EL (cell line): Measurements from ENCODE around the gene RAB11FIP3.
"Not testable (repeated sequence)": the region's sequence is repeated elsewhere in the genome, so short reads cannot be mapped to it uniquely, and the experiment has no call there.

Source experiments
- DNase-seq: peaks from one replicate; pipeline ENCODE4 v3.0.0-alpha.2; 2016

Gene RAB11FIP3

DNA sequence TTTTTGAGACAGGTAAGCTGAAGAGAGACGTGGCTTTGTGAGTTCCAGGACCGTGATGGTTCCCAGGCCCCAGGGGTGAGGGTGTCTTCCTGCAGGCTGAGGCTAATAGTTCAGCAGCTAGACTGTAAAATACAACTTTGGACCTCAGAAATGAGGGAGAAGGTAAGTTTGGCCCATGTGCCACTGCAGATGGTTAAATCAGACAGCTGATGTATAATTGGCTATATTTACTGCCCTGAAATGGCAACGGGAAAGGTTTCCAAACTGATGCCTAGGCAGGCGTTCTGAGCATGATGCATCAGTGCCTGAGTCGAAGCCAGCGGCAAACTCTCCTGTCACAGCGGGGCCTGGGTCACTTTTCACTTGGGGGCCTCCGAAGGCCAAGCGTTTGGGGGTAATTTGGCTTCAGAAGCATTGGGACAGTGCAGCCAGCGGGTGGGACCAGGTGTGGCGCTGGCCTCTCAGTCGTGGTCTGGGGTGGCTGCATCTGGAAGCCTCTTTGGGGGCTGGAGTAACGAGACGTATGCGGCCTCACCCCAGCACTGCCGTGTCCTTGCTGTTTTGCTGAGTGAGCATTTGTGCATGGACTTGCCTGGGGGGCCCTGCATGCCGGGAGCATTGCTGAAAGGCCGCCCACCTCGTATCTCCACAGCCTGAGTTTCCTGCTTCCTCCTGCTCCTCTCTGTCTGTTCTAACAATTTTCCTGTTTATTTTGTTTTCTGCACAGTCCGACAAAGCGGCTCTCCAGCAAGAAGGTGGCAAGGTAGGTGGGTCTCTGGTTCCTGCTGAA, 70.8 kb downstream of the RAB11FIP3 start:
- no peak for DNase-seq

DNA sequence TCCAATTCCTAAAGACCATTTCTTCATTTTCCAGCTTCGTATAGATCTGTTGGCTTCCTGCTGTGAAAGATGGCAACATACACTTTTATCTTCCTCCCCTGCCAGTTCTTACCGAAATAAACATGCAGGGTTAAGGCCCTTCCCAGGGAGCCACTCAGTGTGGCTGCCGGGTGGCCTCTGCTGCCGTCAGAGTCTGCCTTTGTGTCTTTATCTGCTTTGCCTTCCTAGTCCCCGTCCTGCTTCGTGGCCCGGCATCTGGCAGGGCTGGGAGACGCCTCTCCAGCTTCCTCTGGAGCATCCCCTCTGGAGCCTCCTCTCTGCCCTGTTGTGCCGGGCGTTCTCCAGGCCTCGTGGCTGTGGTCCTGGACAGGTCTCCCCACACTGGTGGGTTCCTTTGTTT, 71.8 kb downstream of the RAB11FIP3 start:
- DNase-seq = no peak

- DNase-seq = no peak
Observed at GRCh38 chr16:499924-500323, 74.5 kb downstream of the RAB11FIP3 start.

DNA sequence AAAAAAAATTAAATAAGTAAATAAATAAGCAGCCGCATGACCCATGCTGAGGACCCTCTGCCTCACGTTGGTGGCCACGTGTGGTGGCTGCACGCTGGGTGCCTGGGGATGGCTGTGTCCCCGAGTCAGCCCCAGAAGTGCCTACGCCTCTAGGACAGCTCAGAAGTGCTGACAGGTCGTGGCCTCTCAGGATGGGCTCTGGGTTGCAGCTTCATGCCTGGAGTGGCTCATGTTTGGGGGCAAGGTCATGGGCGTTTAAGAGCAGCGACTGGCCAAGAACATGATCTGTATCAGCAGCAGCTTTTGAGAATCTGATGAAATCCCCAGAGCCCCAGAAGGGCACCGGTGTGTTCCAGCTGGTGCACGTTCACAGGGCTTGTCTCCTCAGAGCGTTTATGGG, 75.3 kb downstream of the RAB11FIP3 start:
- DNase-seq = no peak

- DNase-seq = no peak
Observed at GRCh38 chr16:502179-502943, 76.9 kb downstream of the RAB11FIP3 start.

GRCh38 chr16:503150-504071, 78.0 kb downstream of the RAB11FIP3 start:
- no peak for DNase-seq

- DNase-seq = no peak
Observed at GRCh38 chr16:505479-506245, 80.2 kb downstream of the RAB11FIP3 start.

DNA sequence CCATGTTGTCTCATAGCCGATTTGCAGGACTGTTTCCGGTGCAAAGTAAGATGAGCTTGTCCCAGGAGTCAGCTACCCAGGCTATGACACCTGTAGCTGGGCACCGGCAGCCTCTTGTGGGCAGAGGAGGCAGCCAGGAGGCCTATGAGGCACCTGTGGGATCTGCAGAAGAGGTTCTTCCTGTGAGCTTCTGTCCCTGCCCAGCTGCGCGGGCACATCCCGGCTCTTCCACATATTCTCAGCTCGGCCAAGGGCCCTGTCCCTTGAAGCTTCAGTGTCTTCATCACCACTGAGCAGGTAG, 80.7 kb downstream of the RAB11FIP3 start:
- DNase-seq = no peak

GRCh38 chr16:507527-507926, 82.1 kb downstream of the RAB11FIP3 start:
- DNase-seq = not testable (repeated sequence)

GRCh38 chr16:507996-508395, 82.5 kb downstream of the RAB11FIP3 start:
- no peak for DNase-seq

GRCh38 chr16:508884-509736, 83.7 kb downstream of the RAB11FIP3 start:
- DNase-seq = no peak

DNA sequence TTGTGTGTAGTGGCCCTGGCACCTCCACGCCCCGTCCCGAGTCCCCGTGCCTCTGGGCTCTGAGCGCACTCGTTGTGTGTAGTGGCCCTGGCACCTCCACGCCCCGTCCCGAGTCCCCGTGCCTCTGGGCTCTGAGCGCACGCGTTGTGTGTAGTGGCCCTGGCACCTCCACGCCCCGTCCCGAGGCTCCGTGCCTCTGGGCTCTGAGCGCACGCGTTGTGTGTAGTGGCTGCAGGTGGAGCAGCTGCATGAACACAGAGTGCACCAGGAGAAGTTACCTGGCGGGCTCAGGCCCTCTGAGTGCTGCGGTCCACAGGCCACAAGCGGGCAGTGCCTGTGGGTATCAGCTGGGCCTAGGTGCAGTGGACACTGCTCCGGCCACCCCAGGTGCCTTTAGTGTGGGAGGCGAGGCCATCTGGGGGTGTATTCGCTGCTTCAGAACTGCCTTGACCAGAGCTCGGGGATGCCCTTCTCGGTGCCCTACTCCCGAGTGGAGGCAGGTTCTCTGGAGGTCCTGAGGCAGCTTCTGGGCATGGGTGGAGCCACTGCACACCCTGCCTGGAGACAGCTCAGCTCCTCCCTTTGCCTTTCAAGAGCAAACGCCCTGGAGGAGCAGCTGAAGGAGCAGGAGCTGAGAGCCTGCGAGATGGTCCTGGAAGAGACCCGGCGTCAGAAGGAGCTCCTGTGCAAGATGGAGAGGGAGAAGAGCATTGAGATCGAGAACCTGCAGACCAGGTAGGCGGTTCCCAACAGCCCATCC, 84.8 kb downstream of the RAB11FIP3 start:
- DNase-seq = no peak

GRCh38 chr16:512802-513201, 87.4 kb downstream of the RAB11FIP3 start:
- no peak for DNase-seq

GRCh38 chr16:513950-514349, 88.5 kb downstream of the RAB11FIP3 start:
- DNase-seq = no peak

DNA sequence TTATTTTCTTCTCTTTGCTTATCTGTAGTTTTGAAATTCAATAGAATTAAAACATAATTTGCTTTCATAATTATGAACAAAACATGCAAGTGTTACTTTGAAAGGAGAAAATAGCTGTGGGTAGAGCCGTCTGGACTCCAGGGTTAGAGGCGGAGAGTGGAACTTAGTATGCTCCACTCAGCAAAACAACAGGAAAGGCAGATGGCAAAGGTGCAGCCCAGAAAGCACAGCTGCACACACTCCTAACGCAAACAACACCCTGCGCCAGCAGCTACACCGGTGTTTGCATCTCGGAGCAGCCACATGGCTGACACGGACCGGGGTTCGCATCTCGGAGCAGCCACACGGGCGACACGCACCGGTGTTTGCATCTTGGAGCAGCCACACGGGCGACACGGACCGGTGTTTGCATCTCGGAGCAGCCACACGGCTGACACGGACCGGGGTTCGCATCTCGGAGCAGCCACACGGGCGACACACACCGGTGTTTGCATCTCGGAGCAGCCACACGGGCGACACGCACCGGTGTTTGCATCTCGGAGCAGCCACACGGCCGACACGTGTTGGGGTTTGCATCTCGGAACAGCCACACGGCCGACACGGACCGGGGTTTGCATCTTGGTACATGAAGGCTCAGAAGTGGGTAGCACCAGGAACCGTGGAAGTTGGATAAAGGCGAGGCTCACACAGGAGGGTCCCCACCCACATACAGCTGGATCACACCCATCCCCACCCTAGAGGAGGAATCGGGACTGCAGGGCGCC, 89.9 kb downstream of the RAB11FIP3 start:
- DNase-seq = no peak

GRCh38 chr16:515939-516226, 90.4 kb downstream of the RAB11FIP3 start:
- no peak for DNase-seq

- no peak for DNase-seq
Observed at GRCh38 chr16:516301-516700, 90.9 kb downstream of the RAB11FIP3 start.

DNA sequence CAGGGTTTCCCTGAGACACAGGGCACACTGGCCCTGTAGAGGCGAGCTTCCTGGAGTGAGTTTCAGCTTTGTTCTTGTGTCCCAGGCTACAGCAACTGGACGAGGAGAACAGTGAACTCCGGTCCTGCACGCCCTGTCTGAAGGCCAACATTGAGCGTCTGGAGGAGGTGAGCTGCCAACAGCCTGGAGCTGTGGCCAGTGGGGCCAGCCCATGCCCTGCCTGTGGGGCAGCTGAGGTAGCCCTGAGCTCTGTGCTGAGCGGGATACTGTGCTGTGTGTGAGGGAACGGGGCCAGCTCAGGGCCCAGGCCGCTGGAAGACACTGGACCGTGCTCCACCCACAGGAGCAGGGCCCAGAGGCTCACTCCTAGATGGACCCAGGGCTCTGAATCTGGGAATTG, 93.4 kb downstream of the RAB11FIP3 start:
- DNase-seq = no peak

DNA sequence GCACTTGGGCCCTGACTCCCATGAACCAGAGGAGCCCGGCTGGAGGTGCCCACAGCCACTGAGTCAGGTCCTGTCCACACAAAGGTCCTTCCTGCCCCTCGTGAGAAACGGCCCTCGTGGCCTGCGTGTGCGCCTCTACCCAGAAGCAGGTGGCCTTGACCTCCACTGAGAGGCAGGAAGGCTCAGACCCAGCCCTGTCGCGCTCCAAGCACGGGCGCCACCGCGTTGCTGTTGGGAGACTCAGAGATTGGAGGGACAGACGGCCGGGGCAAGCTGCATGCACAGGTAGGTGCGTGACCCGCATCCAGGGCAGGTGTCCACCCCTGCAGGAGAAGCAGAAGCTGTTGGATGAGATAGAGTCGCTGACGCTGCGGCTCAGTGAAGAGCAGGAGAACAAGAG, 94.0 kb downstream of the RAB11FIP3 start:
- no peak for DNase-seq
